Subcutaneous abdominal adipose tissue (tissue), 5 donors: ENCODE results near the gene RABEP2.
A peak's percentile ranks its signal among the peaks of the same experiment; 100 is the strongest.
"Not testable (repeated sequence)": the region's sequence is repeated elsewhere in the genome, so short reads cannot be mapped to it uniquely, and the experiment has no call there.

Experiments used
- H3K27ac ChIP-seq: one replicate; pipeline ENCODE4 v1.7.0; 2013; ENCODE audit warnings: low read depth, mild to moderate bottlenecking, inconsistent platforms, low read length, moderate library complexity
- H3K27me3 ChIP-seq, 5 donors: one replicate each; pipeline ENCODE4 v1.7.0; 2013; ENCODE audit warnings: low read length in 5 of 5, inconsistent platforms in 1 of 5; ENCODE audit not compliant: control insufficient read depth in 5 of 5, insufficient read depth in 4 of 5
- H3K36me3 ChIP-seq, 5 donors: one replicate each; pipeline ENCODE4 v1.7.0; 2013; ENCODE audit warnings: low read length in 5 of 5; ENCODE audit not compliant: control insufficient read depth in 5 of 5, insufficient read depth in 5 of 5
- H3K4me1 ChIP-seq, 5 donors: one replicate each; pipeline ENCODE4 v1.7.0; 2013; ENCODE audit warnings: low read length in 5 of 5, mild to moderate bottlenecking in 3 of 5, moderate library complexity in 1 of 5; ENCODE audit not compliant: control insufficient read depth in 5 of 5, insufficient read depth in 5 of 5
- H3K4me3 ChIP-seq, 5 donors: one replicate each; pipeline ENCODE4 v1.7.0; 2013; ENCODE audit warnings: low read length in 5 of 5, low read depth in 1 of 5
- H3K9ac ChIP-seq, 5 donors: one replicate each; pipeline ENCODE4 v1.7.0; 2013; ENCODE audit warnings: low read length in 5 of 5, mild to moderate bottlenecking in 4 of 5, moderate library complexity in 3 of 5
- H3K9me3 ChIP-seq, 5 donors: one replicate each; pipeline ENCODE4 v1.7.0; 2013; ENCODE audit warnings: low read length in 5 of 5; ENCODE audit not compliant: control insufficient read depth in 5 of 5
- donor health status: healthy.
- donor health status: healthy.
- donor health status: healthy.
- donor health status: healthy.
- donor health status: healthy.

Gene RABEP2

GRCh38 chr16:28950648-28951409 is 25.8 kb upstream of the RABEP2 start, which contains the start of gene NFATC2IP:
Gene NFATC2IP, plus strand, starts transcription at chr16:28950937. Its CDS starts 75 bp downstream, at chr16:28951012.
- Histone ChIP-seq H3K27ac (peak within 1 kb of the TSS; percentile 62), H3K9ac (peak within 1 kb of the TSS; percentile 68 to 85 (median 81)), H3K27me3 (no peaks in the 10 kb centered on the region), H3K9me3 (no peaks in the 10 kb centered on the region), H3K36me3 (peaks cover 0 to 24% (median 19%) of the 10 kb centered on the region in 5 donors), H3K4me3 (peak within 1 kb of the TSS; percentile 70 to 88 (median 77)), H3K4me1 (peaks cover 2 to 20% (median 17%) of the 10 kb centered on the region in 5 donors)

- peaks cover 4 to 21% (median 18%) of the 10 kb centered on the region in 5 donors for H3K4me1 ChIP-seq
- no peaks in the 10 kb centered on the region for H3K27me3 ChIP-seq
- no peak overlapping the region for H3K4me3 ChIP-seq
- no peaks in the 10 kb centered on the region for H3K36me3 ChIP-seq
- no peaks in the 10 kb centered on the region for H3K9me3 ChIP-seq
- H3K9ac ChIP-seq: no peak overlapping the region
- H3K27ac ChIP-seq: no peak overlapping the region
Measured at GRCh38 chr16:28946681-28947080, 21.6 kb upstream of the RABEP2 start.

GRCh38 chr16:28943281-28943680 is 18.2 kb upstream of the RABEP2 start:
- H3K4me1 ChIP-seq: peaks cover 2 to 11% (median 10%) of the 10 kb centered on the region in 5 donors
- H3K36me3 ChIP-seq: no peaks in the 10 kb centered on the region
- no peak overlapping the region for H3K4me3 ChIP-seq
- H3K27me3 ChIP-seq: no peaks in the 10 kb centered on the region
- no peaks in the 10 kb centered on the region for H3K9me3 ChIP-seq
- H3K9ac ChIP-seq: no peak overlapping the region
- H3K27ac ChIP-seq: no peak overlapping the region

- H3K4me1 ChIP-seq: peaks cover 0 to 10% (median 10%) of the 10 kb centered on the region in 5 donors
- not testable (repeated sequence) for H3K27ac ChIP-seq, H3K36me3 ChIP-seq, H3K9me3 ChIP-seq, H3K9ac ChIP-seq, H3K4me3 ChIP-seq, H3K27me3 ChIP-seq
Measured at GRCh38 chr16:28939825-28940224, 14.8 kb upstream of the RABEP2 start.

GRCh38 chr16:28938721-28939120 is 13.7 kb upstream of the RABEP2 start:
- H3K4me1 ChIP-seq: peaks cover 0 to 10% (median 10%) of the 10 kb centered on the region in 5 donors
- H3K36me3 ChIP-seq: no peaks in the 10 kb centered on the region
- H3K27ac ChIP-seq: no peak overlapping the region
- H3K9ac ChIP-seq: peak overlapping the region in 1 of 5 donors; percentile 5
- no peaks in the 10 kb centered on the region for H3K27me3 ChIP-seq
- H3K9me3 ChIP-seq: no peaks in the 10 kb centered on the region
- no peak overlapping the region for H3K4me3 ChIP-seq

GRCh38 chr16:28937222-28937876 is 12.3 kb upstream of the RABEP2 start:
- Histone ChIP-seq H3K27ac (no peak overlapping the region), H3K4me3 (no peak overlapping the region), H3K9me3 (no peaks in the 10 kb centered on the region), H3K36me3 (no peaks in the 10 kb centered on the region), H3K4me1 (peaks cover 0 to 10% (median 10%) of the 10 kb centered on the region in 5 donors), H3K27me3 (no peaks in the 10 kb centered on the region), H3K9ac (no peak overlapping the region)

GRCh38 chr16:28936784-28937155 is 11.7 kb upstream of the RABEP2 start:
- Histone ChIP-seq H3K9ac (no peak overlapping the region), H3K4me1 (peaks cover 0 to 10% (median 10%) of the 10 kb centered on the region in 5 donors), H3K27ac (no peak overlapping the region), H3K4me3 (peak overlapping the region in 2 of 5 donors; percentile 56 to 62), H3K27me3 (no peaks in the 10 kb centered on the region), H3K9me3 (no peaks in the 10 kb centered on the region), H3K36me3 (no peaks in the 10 kb centered on the region)

- Histone ChIP-seq H3K9ac (peak overlapping the region in 3 of 5 donors; percentile 8 to 45 (median 34)), H3K4me1 (peaks cover 0 to 10% (median 10%) of the 10 kb centered on the region in 5 donors), H3K27ac (no peak overlapping the region), H3K27me3 (no peaks in the 10 kb centered on the region), H3K4me3 (peak overlapping the region; percentile 19 to 65 (median 56)), H3K9me3 (no peaks in the 10 kb centered on the region), H3K36me3 (no peaks in the 10 kb centered on the region)
Measured at GRCh38 chr16:28935924-28936783, 11.1 kb upstream of the RABEP2 start.

- no peaks in the 10 kb centered on the region for H3K9me3 ChIP-seq
- no peak overlapping the region for H3K27ac ChIP-seq
- peaks cover 0 to 13% (median 10%) of the 10 kb centered on the region in 5 donors for H3K4me1 ChIP-seq
- no peaks in the 10 kb centered on the region for H3K27me3 ChIP-seq
- no peak overlapping the region for H3K4me3 ChIP-seq
- H3K36me3 ChIP-seq: no peaks in the 10 kb centered on the region
- no peak overlapping the region for H3K9ac ChIP-seq
Measured at GRCh38 chr16:28935346-28935745, 10.3 kb upstream of the RABEP2 start.
